IMR-90 (cell line): ENCODE data around the gene LCK. TPM values are rescaled to one million over a fixed set of nuclear protein-coding genes. Genes with fewer than 3 reads are reported as not detected.

Experiments
- ATAC-seq: fragments of 200-7000 bp; cut with Tn5 transposase; 2 replicates; pipeline ENCODE4 v1.9.1; 2020; ENCODE audit warnings: low read depth, mild to moderate bottlenecking, moderate library complexity
- BruUV-seq: library from RNA; stranded (reverse); fragments of 400-500 nt; replicated peaks from 2 replicates; lab custom pipeline; 2021; lab: Mats Ljungman, UMichigan
- CTCF ChIA-PET: fragments of 300-600 bp; formaldehyde crosslinking; extraction: SDS; loops from one replicate; lab custom pipeline; 2021; ENCODE audit warnings: antibody characterized with exemption; lab: Yijun Ruan, JAX
- POLR2A ChIA-PET: fragments of 300-600 bp; sonication (Branson Sonifier 250); formaldehyde crosslinking; loops from one replicate; lab custom pipeline; 2022; ENCODE audit warnings: antibody characterized with exemption; ENCODE audit not compliant: unreplicated experiment; lab: Charles Lee
- DNase-seq: peaks from one replicate; pipeline ENCODE4 v3.0.0; 2013
- H2AFZ ChIP-seq: replicated peaks from 2 replicates; pipeline ENCODE3; 2013; ENCODE audit warnings: low read length, mild to moderate bottlenecking; ENCODE audit not compliant: poor library complexity
- H2AK5ac ChIP-seq: 2 replicates; pipeline ENCODE4 v1.6.1; 2013; ENCODE audit warnings: low read depth, low read length, inconsistent platforms
- H2AK9ac ChIP-seq: replicated peaks from 2 replicates; pipeline ENCODE3; 2013; ENCODE audit warnings: mild to moderate bottlenecking, low read depth, low read length, moderate library complexity; ENCODE audit not compliant: poor library complexity
- H2BK120ac ChIP-seq: 2 replicates; pipeline ENCODE4 v1.6.1; 2013; ENCODE audit warnings: low read depth, low read length, inconsistent platforms
- H2BK15ac ChIP-seq: 3 replicates; pipeline ENCODE4 v1.6.1; 2013; ENCODE audit warnings: low read depth, low read length, inconsistent platforms
- H2BK20ac ChIP-seq: 2 replicates; pipeline ENCODE4 v1.6.1; 2013; ENCODE audit warnings: low read depth, mild to moderate bottlenecking, inconsistent platforms, low read length, moderate library complexity
- H2BK5ac ChIP-seq: 2 replicates; pipeline ENCODE4 v1.6.1; 2013; ENCODE audit warnings: mild to moderate bottlenecking, low read depth, low read length, inconsistent platforms; ENCODE audit not compliant: poor library complexity, severe bottlenecking
- H3K14ac ChIP-seq: replicated peaks from 2 replicates; pipeline ENCODE4 v1.6.1; 2013; ENCODE audit warnings: low read depth, low read length, inconsistent platforms
- H3K18ac ChIP-seq: 2 replicates; pipeline ENCODE4 v1.6.1; 2013; ENCODE audit warnings: low read depth, low read length, control low read depth
- H3K23ac ChIP-seq: 2 replicates; pipeline ENCODE4 v1.6.1; 2013; ENCODE audit warnings: low read depth, low read length, inconsistent platforms
- H3K27ac ChIP-seq: 2 replicates; pipeline ENCODE4 v1.5.1; 2013; ENCODE audit warnings: mild to moderate bottlenecking, control low read depth, low read length; ENCODE audit not compliant: insufficient read depth
- H3K27me3 ChIP-seq: 2 replicates; pipeline ENCODE4 v1.6.1; 2013; ENCODE audit warnings: low read length; ENCODE audit not compliant: control insufficient read depth, insufficient read depth
- H3K36me3 ChIP-seq: 2 replicates; pipeline ENCODE4 v1.6.1; 2013; ENCODE audit warnings: low read length, mixed read lengths; ENCODE audit not compliant: control insufficient read depth, insufficient read depth
- H3K4ac ChIP-seq: 2 replicates; pipeline ENCODE4 v1.6.1; 2013; ENCODE audit warnings: low read depth, low read length, inconsistent platforms
- H3K4me1 ChIP-seq: 2 replicates; pipeline ENCODE4 v1.6.1; 2013; ENCODE audit warnings: low read length, mixed read lengths; ENCODE audit not compliant: control insufficient read depth, insufficient read depth
- H3K4me2 ChIP-seq: 2 replicates; pipeline ENCODE4 v1.6.1; 2013; ENCODE audit warnings: low read depth, mild to moderate bottlenecking, control low read depth, low read length, moderate library complexity
- H3K4me3 ChIP-seq: 2 replicates; pipeline ENCODE4 v1.5.1; 2013; ENCODE audit warnings: low read depth, mild to moderate bottlenecking, control low read depth, low read length, moderate library complexity; ENCODE audit not compliant: insufficient read depth
- H3K56ac ChIP-seq: 2 replicates; pipeline ENCODE4 v1.6.1; 2013; ENCODE audit warnings: low read length, inconsistent platforms; ENCODE audit not compliant: insufficient read depth; ENCODE audit errors: extremely low read depth
- H3K79me1 ChIP-seq, 2 experiments: 2 replicates each; pipeline ENCODE4 v1.6.1; 2013; ENCODE audit warnings: low read length in 2 of 2, inconsistent platforms in 1 of 2, low read depth in 1 of 2
- H3K9ac ChIP-seq: 2 replicates; pipeline ENCODE4 v1.6.1; 2013; ENCODE audit warnings: low read depth, low read length, control low read depth
- H3K9me1 ChIP-seq: 2 replicates; pipeline ENCODE4 v1.6.1; 2013; ENCODE audit warnings: low read length, inconsistent platforms; ENCODE audit not compliant: insufficient read depth
- H3K9me3 ChIP-seq: 2 replicates; pipeline ENCODE4 v1.6.1; 2013; ENCODE audit warnings: low read length; ENCODE audit not compliant: control insufficient read depth, insufficient read depth
- H4K20me1 ChIP-seq: 2 replicates; pipeline ENCODE4 v1.6.1; 2013; ENCODE audit warnings: low read length, inconsistent platforms; ENCODE audit not compliant: insufficient read depth
- H4K5ac ChIP-seq: 2 replicates; pipeline ENCODE4 v1.6.1; 2013; ENCODE audit warnings: mild to moderate bottlenecking, low read depth, low read length, control low read depth
- H4K8ac ChIP-seq, 2 experiments: 2 replicates each; pipeline ENCODE4 v1.6.1; 2013; ENCODE audit warnings: low read depth in 2 of 2, low read length in 2 of 2, control low read depth in 1 of 2, inconsistent platforms in 1 of 2
- H4K91ac ChIP-seq: 2 replicates; pipeline ENCODE4 v1.6.1; 2013; ENCODE audit warnings: low read depth, low read length, inconsistent platforms; ENCODE audit not compliant: insufficient read depth
- CEBPB ChIP-seq: IDR thresholded peaks from 2 replicates; pipeline ENCODE4 v1.6.1; 2012; ENCODE audit warnings: low read depth, low read length, improper control_type of control experiment
- POLR2A ChIP-seq: IDR thresholded peaks from 2 replicates; pipeline ENCODE4 v1.6.1; 2012; ENCODE audit warnings: mild to moderate bottlenecking, low read depth, low read length
- RFX5 ChIP-seq: IDR thresholded peaks from 2 replicates; pipeline ENCODE4 v1.8.0; 2012; ENCODE audit warnings: low read depth, mild to moderate bottlenecking, low read length, moderate library complexity
- SMC3 ChIP-seq: fragments of 150-350 bp; IDR thresholded peaks from 2 replicates; pipeline ENCODE4 v1.6.1; 2016; ENCODE audit warnings: low read depth, mild to moderate bottlenecking, antibody characterized with exemption, low read length, moderate library complexity
- WGBS, 2 experiments: methylation state at CpG; one replicate each; pipeline versions ENCODE4 v1.1.5 to v1.1.7; 2013; ENCODE audit warnings: missing lambda C conversion rate in 2 of 2; ENCODE audit not compliant: insufficient read length in 1 of 2; ENCODE audit errors: extremely low coverage in 2 of 2; 5-methylcytosine and 5-hydroxymethylcytosine counted together
- dilution Hi-C: fragments of 300-500 bp; cut with HindIII; formaldehyde crosslinking; loops from one replicate; pipeline ENCODE4 v1.14.3; 2018; ENCODE audit warnings: low sequenced_read_pairs; ENCODE audit not compliant: unreplicated experiment
- in situ Hi-C: fragments of 300-500 bp; cut with MboI; formaldehyde crosslinking; loops from 3 replicates; pipeline ENCODE4 v1.14.3; 2019; ENCODE audit warnings: low sequenced_read_pairs, inconsistent platforms, mixed read lengths
- intact Hi-C: fragments of 100-400 bp; cut with micrococcal nuclease; formaldehyde crosslinking; loops from 2 replicates; pipeline ENCODE4 v1.10.0; 2022
- polyA plus RNA-seq, 3 experiments: library from polyadenylated mRNA; depleted of rRNA; stranded (reverse); fragments of >200 nt; gene quantifications; 2 replicates each; pipeline ENCODE4 v1.2.3, GENCODE V29; 2012; ENCODE audit warnings: low replicate concordance in 1 of 3
- total RNA-seq: library from RNA; depleted of rRNA; stranded (reverse); fragments of >200 nt; gene quantifications from 2 replicates; pipeline ENCODE4 v1.2.3, GENCODE V29; 2012

The LCK gene
- total and polyA plus RNA-seq, 2 of the 4 experiments (the other 2 are of a cell fraction) = not detected

- no peak overlapping the region for H3K4me3 ChIP-seq
- no peak overlapping the region for H3K4me2 ChIP-seq
- H2AK5ac ChIP-seq = no peak overlapping the region
- in situ Hi-C loops = no loop called here
- DNase-seq (no peak), ATAC-seq (no peak; the same call in 1 of the 2 replicates)
- H2AFZ ChIP-seq = no peak overlapping the region
- peaks cover 7% of the 10 kb centered on the region for H4K20me1 ChIP-seq
- CTCF ChIA-PET = interaction anchor here (0.6 kb wide), 1 partner anchor 53 kb away, joined by 3 read pairs; no protein-coding TSS in a partner anchor
- no peak overlapping the region for H3K27ac ChIP-seq
- no peak overlapping the region for H3K23ac ChIP-seq
- H3K14ac ChIP-seq = no peak overlapping the region
- no peak overlapping the region for H4K91ac ChIP-seq
- peaks cover 37 to 67% of the 10 kb centered on the region in 2 experiments for H3K79me1 ChIP-seq
- H3K9ac ChIP-seq = no peak overlapping the region
- no TSS peak for BruUV-seq
- H2BK120ac ChIP-seq = no peak overlapping the region
- no peaks in the 10 kb centered on the region for H3K9me3 ChIP-seq
- no peak overlapping the region for H3K56ac ChIP-seq
- H3K4ac ChIP-seq = no peak overlapping the region
- H2AK9ac ChIP-seq = no peak overlapping the region
- no peak overlapping the region for H2BK20ac ChIP-seq
- no peak overlapping the region for H3K18ac ChIP-seq
- 83% methylated on average over 1 of the region's 2 CpGs; no CpG with 5 or more reads in 1 of the 2 experiments for WGBS, 2 experiments
- H3K27me3 ChIP-seq = no peaks in the 10 kb centered on the region
- POLR2A ChIA-PET = no interaction called here
- H3K9me1 ChIP-seq = peaks cover 9% of the 10 kb centered on the region
- H2BK15ac ChIP-seq = no peak overlapping the region
- peaks cover 5% of the 10 kb centered on the region for H3K36me3 ChIP-seq
- H2BK5ac ChIP-seq = no peak overlapping the region
- intact Hi-C loops = loop anchor here (5.0 kb wide), 1 partner anchor 70 kb away; no protein-coding TSS in a partner anchor
- dilution Hi-C loops = no loop called here
- H3K4me1 ChIP-seq = peaks cover 5% of the 10 kb centered on the region
- no peak for TF ChIP-seq CEBPB
- TF ChIP-seq RFX5 = no peak
- TF ChIP-seq SMC3 = no peak
- TF ChIP-seq POLR2A = no peak
- no peak overlapping the region; the same call in 1 of the 2 replicates for H4K5ac ChIP-seq
- no peak overlapping the region for H4K8ac ChIP-seq
These were observed 60.8 kb downstream of the LCK start for GRCh38 chr1:32311709-32312393.
